Activated CD4-positive, alpha-beta T cell treated with anti-CD3 and anti-CD28 coated beads for 48 hours (primary cell): ENCODE measurements around the gene TAGAP.
"Not testable (repeated sequence)": the region's sequence is repeated elsewhere in the genome, so short reads cannot be mapped to it uniquely, and the experiment has no call there.

ENCODE experiments used
- DNase-seq: peaks from one replicate; pipeline ENCODE4 v3.0.0-alpha.2; 2020

TAGAP gene

DNA sequence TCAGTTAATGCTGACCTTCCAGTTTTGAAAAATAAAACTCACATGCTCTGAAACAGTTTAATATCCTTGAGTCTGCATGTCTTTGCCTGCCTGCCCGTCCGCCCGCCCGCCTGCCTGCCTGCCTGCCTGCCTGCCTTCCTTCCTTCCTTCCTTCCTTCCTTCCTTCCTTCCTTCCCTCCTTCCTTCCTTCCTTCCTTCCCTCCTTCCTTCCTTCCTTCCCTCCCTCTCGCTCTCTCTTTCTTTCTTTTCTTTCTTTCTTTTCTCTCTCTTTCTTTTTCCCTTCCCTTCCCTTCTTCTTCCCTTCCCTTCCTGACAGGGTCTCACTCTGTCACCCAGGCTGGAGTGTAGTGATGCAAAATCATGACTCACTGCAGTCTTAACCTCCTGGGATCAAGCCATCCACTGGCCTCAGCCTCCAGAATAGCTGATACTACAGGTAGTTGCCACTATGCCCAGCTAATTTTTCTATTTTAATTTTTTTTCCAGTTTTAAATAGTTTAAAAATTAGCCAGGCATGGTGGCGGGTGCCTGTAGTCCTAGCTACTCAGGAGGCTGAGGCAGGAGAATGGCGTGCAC, 34.7 kb downstream of the TAGAP start:
- not testable (repeated sequence) for DNase-seq

DNA sequence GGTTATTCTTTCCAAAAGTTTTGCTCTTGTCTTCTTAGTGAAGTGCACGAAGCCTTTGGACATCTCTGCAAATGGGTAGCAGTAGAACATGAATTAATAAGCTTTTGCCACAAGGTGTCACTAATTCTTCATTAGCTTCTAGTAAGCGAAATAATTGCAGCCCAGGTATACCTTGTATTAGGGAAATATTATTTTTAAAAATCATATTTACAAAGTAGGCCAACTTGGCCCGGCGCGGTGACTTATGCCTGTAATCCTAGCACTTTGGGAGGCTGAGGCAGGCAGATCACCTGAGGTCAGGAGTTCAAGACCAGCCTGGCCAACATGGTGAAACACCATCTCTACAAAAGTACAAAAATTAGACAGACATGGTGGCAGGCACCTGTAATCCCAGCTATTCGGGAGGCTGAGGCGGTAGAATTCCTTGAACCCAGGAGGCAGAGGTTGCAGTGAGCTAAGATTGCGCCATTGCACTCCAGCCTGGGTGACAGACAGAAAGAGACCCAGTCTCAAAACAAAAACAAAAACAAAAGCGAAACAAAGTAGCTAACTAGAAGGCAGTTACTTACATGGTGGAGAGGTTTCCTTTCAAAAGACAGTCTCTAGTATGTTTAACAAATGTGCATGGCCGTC, 36.0 kb downstream of the TAGAP start:
- no peak for DNase-seq

DNA sequence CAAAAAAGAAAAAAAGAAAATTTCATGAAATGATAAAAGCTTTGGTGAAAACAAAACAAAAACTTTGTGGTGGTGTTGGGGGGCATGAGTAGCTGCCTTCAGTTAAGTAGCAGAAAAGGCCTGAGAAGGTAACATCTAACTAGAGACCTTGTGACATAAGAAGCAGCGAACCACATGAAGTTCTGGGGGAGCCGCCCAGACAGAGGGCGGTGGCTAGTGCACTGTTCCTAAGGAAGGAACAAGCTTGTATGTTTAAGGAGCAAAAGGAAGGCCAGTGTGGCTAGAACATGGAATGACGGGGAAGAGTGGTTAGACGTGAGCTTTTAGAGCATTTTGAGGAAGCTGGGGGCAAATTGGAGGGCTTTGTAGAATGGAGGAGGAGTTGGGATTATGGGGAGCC, 37.3 kb downstream of the TAGAP start:
- DNase-seq, result no peak

DNA sequence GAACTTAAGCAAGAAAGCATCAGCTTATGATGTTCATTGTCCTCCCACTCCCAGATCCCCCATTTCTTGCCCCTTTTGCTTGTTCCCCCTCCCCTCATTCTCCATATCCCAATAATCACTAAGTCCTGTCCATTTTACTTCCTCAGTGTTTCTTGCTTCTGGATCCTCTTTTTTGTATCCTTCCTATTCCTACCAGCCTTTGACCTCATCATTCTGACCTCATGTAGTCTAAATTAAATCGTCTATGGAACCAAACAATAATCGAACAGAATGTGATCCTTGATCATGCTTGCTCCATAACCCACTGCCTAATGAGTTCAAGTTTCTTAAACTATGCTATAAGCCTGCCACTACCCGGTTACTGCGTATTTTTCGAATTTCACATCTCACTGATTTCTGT, 39.4 kb downstream of the TAGAP start:
- DNase-seq, result no peak

DNA sequence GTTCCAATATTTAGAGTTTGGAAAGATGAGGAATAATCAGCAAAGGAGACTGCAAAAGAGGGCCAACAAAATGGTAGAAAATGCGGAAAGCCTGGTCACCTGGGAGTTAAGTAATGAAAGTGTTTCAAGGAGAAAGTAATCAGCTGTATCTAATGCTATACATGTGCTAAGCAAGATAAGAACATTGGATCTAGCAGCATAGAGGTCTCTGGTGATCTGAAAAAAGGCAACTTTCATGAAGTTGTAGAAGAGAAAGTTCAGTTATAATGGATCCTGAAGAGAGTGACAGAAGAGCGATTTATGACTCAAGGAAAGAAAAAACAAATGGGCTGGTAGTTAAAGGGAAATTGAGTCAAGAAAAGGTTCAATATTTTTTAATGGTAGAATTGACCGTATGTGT, 40.2 kb downstream of the TAGAP start:
- no peak for DNase-seq

DNA sequence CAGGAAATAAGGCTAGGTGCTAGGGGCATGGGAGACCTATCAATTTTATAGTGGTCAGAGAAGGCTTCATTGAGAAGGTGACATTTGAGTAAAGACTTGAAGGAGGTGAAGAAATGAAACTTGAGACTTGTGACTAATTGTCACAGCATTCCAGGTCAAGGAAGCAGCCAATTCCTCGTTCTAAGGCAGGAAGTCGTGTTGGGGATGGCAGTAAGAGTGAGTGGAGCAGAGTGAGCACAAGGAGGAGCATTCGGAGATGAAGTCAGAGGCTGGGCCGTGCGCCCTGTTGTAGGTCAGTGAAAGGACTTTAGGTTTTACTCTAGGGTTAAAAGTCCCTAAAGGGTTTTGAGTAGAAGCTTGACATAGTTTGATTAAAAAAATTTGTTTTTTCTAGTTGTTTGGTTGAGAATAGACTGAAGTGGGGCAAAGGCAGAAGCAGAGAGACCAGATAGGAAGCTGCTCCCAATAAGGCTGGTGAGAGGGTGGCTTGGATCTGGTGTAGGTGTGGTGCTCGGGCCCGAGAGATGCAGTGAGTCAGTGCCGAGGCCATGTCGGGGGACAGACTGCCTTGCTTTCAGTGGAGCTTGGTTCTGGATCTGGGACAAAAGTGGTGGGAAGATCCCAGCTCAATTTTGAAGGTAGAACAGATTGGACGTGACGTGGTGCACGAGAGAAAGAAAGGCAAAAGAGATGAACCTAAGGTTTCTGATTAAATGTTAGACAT, 42.2 kb downstream of the TAGAP start:
- DNase-seq, result no peak

DNA sequence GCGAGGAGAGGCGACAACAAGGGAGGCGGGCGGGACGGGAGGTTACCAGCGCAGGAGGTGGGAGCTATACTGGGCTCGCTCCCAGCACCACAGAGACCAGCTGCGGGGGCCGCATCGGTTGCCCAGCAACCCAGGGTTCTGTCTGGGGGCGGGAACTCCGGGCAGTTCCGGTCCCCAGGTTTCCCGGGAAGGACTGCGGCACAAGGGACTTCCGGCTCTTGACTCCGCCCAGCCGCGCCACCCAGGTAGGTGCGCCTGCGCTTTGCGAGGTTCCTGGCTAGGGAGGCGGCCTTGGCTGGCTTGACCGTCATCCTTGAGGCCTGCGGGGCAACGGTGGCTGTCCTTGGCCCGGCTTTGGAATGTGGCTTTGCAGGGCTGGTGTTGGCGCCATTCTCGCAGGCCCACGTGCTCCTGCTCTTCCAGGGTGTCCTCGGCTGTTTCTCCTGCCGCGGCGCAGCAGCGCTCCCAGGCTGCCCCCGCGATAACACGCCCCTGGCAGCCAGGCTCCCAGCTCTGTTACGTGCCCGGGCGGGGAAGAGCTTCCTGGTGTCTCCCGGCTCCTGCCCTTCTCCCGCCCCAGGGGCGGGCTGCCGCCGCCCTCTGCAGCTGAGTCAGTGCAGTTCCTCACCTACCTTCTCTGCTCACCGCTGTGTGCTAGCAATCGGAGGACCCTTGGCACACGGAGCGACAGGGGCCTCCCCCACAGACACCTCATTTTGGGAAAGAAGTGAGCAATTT, 45.0 kb downstream of the TAGAP start, which contains the start of gene RSPH3:
Gene RSPH3 (minus strand): TSS at position 537 of the 738 bp plus-strand sequence. CDS start 652 bp downstream, outside the sequence.
- peak; percentile 96 for DNase-seq

DNA sequence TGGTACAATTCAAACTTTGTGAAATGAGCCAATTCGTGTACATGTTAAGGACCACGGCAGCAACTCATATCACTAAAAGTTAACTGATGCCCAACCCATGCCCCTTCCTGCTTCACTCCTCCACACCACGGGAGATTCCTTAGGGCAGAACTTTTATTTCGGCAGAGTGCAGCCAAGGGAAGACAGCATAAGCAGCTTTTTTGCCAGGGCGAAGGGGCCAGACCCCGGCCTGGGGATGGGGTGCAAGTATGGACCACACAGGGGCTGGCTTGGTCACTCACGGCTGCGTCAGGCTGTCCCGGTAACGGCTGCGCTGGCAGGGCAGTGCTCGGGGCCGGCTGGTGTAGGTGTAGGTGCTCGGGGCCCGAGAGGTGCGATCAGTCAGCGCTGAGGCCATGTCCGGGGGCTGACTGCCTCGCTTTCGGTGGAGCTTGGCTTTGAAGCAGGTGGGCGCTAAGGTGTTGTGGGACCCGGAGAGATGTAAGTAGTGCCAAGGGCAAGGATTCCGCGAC, 45.6 kb downstream of the TAGAP start:
- no peak for DNase-seq

DNA sequence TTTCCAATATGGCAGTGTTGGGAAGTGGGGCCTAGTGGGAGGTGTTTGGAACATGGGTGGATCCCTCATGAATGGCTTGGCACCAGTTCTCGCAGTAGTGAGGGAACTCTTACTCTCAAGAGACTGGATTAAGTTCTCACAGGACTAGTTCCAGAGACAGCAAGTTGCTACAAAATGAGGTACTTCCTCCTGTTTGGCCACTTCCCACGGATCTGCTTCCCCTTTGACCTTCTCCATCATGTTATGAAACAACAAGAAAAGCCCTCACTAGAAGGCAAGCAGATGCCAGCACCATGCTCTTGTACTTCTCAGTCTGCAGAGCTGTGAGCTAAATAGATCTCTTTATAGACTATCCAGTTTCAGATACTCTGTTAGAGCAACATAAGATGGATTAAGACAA, 47.9 kb downstream of the TAGAP start:
- DNase-seq, result no peak

DNA sequence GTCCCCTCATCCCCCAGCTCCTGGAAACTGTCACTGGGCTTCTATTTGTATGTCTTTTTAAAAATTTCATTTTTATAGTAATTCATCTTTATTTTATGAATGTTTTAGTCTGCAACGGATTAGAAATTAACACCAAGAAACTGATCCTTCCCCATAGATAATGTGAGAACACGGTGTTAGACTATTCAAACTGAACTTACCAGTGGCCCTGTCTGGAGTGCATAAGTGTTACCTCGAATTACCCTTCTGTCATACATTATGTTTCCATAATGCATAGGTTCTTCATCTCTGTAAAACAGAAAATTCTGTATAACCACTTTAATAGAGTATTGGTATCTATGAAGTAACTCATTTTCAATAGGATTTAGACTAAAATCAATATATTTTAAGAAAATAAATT, 51.2 kb downstream of the TAGAP start:
- DNase-seq, result no peak

DNA sequence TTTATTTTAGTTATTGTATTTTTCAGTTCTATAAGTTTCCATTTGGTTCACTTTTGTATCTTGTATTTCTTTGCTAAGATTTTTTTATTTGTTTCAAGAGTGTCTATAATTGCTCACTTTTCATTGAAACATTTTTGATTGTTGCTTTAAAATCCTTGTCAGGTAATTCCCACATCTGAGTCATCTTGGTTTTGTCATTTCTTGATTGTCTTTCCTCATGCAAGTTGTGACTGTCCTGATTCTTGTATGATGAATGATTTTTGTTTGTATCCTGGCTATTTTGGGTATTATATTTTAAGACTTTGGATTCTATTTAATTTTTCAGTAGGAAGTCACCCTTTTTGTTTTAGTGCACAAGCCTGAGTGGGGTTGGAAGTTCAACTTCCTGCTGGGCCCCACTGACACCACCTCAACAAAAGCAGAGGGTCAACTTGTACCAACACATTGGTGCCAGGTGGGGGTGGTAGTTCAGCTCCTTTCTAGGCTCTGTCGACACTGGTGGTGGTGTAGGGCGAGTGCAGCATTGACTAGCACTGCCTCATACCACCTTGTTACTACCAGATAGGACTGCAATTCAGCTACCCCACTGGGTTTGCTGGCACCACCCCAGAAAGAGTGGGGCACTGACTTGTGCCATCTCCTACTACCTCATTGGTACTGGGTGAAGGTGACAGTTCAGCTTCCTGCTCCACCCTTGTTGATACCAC, 53.6 kb downstream of the TAGAP start:
- DNase-seq, result peak; percentile 62

DNA sequence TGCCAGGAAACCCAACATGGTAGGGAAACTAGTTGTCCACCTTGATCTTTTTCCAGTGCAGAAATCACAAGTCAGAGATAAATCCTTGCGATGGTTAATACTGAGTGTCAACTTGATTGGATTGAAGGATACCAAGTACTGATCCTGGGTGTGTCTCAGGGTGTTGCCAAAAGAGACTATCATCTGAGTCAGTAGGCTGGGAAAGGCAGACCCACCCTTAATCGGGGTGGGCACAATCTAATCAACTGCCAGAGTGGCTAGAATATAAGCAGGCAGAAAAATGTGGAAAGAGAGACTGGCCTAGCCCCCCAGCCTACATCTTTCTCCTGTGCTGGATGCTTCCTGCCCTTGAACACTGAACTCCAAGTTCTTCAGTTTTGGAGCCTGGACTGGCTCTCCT, 55.1 kb downstream of the TAGAP start:
- not testable (repeated sequence) for DNase-seq

DNA sequence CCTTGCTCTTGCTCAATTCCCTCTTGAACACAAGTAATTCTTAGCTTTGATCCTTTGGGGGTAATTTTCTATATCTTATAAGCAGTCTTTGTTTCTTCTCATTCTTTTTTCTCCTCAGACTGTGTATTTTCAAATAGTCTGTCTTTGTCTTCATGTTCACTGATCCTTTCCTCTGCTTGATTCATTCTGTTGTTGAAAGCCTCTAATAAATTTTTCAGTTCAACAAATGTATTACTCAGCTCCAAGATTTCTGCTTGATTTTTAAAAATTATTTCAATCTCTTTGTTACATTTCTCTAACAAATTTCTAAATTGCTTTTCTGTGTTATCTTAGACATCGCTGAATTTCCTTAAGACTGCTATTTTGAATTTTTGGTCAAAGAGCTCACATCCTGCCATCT, 56.3 kb downstream of the TAGAP start:
- DNase-seq, result no peak

DNA sequence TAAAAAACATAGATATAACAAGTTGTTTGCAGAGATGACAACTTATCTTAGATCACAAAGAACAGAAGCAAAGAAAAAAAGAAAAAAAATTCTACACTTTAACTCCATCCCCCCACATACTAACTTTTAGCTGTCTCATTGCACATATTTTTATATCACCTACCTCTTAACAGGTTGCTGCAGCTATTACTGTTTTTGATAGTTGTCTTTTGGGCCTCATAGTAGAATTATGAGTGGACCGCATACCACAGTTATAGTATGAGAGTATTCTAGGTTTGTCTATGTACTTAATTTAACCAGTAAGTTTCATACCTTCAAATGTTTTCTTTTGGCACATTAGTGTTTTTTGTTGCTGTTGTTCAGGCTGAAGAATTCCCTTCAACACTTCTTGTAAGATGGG, 57.1 kb downstream of the TAGAP start:
- no peak for DNase-seq
